T follicular helper cell (primary cell): ENCODE results near the gene TEX2.
A peak's percentile ranks its signal among the peaks of the same experiment; 100 is the strongest.

Experiments
- DNase-seq: peaks from one replicate; pipeline ENCODE4 v3.0.0-alpha.2; 2020; ENCODE audit warnings: low read depth

The TEX2 gene

DNA sequence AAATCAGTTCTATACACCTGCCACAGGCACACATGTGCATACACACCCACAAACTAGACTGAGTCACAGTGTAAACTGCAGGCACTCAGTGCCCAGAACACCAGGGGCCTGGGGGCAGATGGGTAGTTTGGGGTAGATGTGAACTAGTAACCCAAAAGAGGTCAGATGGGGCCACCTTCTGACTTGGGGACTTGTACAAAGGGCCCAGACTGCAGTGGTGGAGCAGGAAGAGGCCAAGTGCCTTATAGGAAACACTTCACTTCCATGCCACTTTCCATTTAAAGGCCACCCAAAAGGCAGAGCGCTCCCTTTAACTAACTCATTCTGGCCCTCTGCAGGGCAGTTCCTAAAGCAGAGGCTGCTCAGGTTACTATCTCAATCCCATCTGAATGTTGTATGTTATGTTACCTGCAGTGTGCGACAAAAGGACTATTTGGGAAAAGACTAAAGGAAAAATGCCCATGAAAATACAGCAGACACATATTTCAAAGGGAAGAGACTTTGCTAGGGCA, 105.3 kb downstream of the TEX2 start:
- DNase-seq, result no peak

DNA sequence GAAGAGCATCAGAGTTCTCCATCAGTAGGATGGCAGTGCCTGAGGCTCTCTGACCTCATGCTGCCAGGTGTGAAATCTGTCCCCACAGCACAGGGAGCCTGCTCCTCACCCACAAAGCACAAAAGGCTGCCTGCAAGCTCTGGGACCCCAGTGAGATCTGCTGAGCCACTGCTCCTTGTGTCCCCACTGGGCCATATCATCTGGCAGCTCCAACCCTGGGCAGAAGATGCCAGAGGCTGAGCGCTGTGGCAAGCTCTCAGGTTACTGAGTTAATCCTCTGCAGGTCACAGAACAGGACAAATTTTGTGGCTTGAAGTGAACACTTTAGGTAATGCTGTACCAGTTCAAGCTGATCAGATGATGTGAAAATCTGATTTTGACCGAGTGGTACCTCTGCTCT, 106.4 kb downstream of the TEX2 start:
- DNase-seq, result no peak

DNA sequence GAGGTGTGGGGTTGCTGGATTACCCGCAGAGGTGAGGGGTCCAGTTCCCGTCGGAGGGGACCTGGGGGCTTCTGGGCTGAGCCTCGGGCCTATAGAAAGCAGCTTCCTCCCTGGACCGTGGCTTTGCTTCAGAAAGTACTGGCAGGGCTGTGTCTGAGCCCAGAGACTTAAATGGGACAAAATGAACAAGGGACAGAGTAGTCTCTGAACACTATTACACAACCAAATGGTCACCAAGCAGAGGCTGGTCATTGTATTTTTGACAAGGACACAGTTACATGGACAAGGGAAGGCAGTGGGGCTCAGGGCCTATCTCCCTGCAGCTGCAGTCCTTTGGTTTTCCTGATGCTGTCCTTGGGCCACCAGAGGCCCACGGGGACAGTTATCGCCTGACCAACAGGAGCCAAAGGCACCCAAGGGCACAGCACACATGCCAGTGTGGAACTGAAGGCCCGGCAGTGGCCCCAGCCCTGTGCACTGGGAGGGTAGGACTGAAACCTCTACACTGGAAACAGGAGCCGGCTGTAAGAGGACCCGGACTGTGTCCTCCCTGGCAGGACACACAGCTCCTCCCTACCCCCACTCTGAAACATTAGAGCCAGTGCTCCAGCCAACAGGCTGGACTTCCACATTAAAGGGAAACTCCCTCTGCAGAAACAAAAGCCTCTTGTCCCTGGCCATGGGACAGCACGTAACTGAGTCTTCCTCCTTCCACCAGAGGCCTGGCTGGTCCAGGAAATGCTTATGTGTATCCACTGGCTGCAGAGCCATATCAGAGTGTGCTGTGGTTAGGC, 107.1 kb downstream of the TEX2 start:
- DNase-seq, result no peak

DNA sequence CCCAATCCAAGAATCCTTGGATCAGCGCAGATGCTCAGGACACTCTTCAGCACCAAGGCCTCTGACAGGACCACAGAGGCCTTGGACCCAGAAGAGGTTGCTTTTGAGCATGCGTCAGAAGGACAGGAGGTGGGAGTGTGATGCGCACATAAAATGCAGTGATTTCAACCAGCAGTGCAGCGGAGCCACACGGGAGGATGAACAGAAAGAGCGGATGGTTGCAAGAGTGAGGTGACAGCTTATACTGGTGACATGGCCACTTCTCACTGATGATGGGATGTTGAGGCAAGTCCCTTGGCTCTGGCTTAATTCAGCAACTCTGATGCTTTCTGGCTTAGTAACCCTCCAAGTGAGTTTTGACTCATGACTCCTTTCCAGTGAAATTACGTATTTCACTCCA, 107.9 kb downstream of the TEX2 start:
- no peak for DNase-seq

DNA sequence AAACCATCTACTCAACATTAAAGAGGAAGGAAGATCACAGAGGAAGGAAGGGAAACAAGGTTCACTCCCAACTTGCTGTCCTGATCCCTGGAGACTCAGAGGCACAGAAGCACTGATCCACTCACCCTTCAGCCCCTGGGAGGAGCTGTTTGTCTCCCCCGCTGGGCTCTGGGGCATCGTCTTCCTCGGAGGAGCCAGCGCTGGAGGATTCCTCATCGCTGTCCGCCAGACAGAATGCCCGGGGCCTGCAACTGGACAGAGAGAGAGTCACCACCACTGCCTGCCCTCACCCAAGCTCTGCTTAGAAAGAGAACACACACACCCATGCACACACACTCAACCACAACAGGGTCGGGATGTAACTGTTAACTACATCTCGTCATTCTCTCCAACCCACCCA, 108.3 kb downstream of the TEX2 start:
- DNase-seq, result no peak

DNA sequence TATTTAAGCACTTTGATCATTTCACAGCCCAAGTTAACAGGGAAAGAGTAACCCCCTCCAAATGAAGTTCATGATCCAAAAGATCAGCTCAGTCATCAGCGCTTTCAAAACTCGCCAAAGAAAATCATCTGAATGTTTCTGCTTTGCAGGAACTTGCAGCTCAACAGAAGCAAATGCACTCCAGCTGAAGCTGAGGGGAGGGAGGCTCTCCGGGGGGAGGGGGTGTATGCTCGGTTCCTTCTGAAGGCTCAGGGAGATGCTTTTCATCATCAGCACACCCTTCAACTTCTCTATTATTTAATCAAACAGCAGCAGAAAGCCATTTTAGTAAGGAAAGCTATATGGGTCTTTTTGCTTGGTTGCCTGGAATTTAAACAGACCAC, 108.8 kb downstream of the TEX2 start:
- no peak for DNase-seq

DNA sequence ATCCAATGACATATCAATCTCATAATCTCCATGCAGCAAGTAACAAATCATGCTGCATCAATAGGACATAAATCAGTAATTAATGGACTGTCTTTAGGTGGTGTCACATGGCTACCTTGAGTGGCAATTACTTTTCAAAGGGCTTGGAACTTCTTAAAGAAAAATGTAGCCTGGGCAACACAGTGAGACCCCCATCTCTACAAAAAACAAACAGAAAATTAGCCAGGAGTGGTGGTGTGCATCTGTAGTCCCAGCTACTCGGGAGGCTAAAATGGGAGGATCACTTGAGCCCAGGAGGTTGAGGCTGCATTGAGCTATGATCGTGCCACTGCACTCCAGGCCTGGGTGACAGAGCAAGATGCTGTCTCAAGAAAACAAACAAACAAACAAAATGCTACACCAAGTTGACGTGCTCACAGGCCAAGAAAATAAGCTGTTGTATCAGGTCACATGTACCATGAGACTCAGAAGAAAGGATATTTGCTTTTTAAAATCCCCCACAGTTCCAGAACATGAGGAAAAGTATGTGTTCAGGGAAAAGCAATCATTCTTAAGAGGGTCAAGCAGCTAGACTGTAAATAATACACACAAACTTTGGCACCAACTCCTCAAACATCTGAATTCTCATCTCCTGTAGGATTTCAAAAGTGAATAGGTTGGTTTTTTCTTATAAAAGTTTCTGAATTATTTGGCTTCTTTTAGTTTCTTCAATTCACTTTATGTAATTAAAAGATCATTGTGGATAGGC, 109.3 kb downstream of the TEX2 start:
- no peak for DNase-seq

DNA sequence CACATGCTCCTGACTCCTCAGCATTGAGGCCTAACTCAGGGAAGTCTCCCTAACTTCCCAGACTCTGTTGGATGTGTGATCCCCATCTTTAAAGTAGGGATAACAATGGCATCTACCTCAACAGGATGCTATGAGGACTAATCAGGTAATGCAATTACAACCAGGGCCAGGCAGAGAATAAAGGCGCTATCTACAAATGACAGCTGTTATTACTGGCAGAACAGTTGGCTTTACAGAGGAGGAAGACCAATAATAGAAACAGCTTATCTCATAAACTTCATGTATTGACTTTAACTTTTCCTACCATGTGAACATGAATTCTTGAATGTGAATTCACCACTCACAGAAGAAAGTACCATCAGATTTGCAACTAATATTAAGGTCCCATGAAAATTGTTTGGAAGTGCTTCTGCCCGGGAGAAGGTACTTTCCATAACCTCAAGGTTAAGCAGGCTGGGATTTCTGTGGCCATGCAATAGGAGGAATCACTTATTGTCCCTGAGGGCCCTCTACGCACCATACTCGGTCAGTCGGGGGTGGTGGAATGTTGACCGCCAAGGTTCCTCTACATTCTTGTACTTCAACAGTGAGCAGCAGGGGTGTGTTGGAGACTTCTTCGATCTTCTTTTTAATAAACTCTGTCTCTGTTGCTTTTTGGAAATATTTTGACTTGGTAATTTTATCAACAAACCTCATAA, 110.5 kb downstream of the TEX2 start:
- DNase-seq, result no peak

DNA sequence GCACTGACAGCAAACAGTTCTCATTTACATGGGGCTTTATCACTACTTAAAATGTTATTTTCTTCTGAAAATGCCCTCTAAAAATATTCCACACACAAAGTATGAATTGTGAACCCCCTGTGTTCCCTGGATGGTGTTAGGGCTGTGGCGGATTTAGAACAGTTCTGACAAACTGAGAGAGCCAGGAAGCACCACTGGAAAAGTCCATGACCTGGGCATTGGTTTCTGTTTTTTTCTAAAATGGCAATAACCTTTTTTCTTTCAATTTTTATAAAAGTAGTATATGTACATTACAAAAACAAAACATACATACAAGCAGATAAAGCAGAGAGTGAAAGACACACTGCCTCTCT, 112.1 kb downstream of the TEX2 start:
- DNase-seq, result no peak

DNA sequence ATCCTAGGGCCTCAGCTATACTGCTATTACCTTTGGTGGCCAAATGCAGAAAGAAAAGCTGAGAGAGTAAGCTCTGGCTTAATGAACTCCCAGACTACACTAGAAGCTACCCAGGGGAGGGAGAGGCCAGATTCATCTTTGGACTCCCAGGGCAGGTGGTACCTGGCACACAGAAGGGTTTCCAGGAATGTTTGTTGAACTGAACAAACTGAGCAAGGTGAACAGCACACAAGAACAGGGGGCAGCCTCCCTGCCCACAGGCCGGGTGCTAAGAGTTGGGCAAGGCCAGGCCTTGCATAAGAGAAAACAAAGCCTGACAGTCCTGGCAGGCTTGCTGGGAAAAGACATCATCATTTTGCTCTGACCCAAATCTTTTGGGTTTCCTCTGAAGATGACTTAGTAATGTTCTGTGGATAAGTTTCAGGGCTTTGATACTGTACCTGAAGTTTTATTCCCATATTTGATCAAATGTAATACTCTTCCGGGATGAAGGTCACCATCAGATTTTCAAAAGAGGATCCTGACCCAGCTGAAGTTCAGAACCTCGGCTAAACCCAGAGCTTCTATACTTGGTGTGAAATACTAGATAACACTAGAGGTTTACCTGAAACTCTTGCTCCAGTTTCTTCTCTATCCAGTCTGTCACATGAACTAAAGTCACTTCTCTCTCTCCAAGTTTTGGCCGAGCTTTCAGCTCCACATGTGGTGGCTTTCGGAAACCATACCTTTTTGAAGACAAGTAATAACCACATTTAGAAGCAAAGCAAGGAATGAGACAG, 112.6 kb downstream of the TEX2 start:
- DNase-seq, result no peak

DNA sequence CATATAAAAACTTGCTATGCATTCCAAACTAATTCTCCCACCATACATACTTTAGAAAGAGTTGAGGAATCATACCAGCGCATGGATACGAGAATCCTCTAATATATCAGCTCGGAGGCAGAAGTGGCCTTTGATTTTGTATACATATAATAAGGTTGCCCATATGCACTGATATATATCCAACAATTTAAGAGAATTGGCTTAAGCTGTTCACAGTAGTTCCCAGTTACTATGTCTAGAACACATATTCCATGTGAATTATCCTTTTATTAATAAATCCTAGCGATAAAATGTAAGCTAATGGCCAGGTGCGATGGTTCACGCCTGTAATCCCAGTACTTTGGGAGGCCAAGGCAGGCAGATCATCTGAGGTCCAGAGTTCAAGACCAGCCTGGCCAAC, 113.9 kb downstream of the TEX2 start:
- DNase-seq, result no peak

DNA sequence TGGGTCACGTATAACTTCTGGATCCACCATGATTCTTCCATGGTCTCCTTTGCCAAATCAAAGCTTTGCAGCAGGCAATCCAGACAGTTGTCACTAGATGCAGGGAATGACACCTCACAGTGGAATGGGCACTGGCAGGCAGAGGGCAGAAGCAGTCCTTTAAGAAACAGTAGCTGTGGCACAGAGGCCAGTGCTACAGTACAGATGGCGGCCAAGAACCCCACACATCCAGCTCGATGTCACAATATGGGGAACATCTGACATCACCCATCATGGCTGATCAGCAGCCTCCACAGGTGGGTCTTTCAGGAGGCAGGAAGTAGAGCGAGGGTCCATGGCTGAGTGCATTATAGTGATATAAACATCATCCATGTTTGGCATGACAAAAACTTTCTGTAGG, 114.4 kb downstream of the TEX2 start:
- no peak for DNase-seq

DNA sequence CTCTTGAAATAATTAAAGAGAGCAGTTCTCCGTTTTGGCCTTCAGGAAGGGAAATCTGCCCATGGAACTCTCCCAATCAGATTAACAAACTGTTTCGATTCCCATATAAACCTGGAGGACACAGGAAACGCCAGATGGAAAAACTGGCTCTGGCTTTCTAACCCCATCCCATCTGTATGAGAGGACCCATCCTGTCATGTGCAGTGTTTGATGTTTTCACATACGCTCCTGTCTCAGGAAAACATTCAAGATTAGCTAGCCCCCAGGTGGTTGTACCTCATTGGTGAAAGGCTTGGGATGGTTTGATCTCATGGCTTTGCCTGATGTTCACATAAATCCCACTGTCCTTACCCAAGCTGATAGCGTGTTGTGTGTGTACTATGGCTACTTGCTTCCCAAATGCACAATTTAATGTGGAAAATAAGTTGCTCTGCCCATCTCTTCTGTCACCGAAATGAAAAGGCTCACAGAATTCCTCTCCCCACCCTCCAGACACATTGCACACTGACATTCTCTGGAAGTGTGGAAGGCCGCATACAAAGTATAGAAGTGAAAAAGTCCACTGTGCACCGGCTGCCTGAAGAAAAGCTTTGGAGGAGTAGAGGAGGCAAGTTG, 114.9 kb downstream of the TEX2 start:
- DNase-seq, result no peak

DNA sequence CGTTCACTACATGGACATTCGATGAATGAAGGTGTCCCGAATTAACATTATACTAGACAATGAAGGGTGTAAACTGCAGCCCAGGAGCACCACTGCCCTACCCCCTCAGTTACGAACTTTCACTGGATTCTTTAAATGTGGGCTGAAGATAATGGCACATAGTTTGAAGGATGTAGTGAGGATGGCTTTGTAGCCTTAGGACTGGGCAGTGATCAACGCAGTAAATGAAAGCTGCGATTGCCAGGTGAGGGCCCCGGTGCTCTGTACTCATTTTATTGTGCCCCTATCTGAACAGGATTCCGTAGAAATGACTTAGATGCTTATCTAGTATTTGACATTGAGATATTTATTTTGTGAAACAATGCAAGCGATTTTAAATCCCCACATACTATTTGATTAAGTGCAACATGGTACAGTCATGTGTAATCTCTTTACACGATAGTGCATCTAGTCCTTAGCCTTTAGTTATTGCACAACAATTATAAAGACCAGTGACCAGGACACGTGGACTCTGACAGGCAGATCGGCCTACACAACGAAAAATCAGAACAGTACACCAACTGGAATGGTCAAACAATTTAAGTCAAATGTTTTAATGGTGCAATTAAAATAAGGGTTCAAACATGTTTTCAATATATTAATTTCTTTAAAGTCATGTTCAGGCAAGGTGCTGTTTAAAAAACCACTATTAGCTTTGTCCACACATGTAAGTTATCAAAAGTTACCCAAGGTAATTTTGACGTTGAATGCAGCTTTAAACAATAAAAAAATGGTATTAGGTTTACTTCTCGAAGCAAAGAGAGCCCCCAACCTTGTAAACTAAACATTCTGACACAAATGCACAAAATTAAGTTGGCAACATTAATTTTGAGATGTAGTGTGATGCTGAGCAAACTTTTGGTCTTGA, 115.7 kb downstream of the TEX2 start:
- DNase-seq, result no peak

DNA sequence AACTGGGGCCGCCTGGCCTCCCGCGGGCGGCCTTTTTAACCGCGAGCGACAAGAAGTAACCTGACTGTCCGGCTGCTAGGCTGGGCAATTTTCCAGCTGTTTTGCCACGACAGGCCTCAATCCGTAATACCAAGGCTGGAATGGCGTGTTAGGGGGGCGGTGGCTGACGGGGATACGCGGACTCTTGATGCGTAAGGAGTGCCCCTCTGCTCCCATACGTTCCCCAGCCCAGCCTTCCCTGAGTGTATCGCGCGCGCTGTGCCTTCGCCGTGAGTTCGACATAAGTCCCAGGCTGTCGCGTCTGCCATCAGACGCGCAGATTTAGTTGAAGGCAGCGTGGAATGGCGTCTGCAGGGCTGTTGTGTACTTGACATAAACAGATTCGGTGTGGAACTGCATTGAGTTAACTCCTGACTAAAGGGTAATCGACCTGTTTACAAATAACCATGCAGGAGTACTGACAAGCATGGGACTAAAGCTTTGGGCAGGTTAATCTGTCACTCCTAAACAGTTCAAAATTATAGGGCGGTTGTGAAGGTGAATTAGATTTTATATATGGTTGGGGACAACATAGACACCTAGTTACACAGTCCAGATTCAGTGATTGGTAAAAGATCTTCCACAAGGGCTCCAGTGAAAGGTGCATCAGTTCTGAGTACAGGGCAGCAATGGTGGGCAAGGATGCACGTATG, 116.5 kb downstream of the TEX2 start:
- DNase-seq, result peak; percentile 47

DNA sequence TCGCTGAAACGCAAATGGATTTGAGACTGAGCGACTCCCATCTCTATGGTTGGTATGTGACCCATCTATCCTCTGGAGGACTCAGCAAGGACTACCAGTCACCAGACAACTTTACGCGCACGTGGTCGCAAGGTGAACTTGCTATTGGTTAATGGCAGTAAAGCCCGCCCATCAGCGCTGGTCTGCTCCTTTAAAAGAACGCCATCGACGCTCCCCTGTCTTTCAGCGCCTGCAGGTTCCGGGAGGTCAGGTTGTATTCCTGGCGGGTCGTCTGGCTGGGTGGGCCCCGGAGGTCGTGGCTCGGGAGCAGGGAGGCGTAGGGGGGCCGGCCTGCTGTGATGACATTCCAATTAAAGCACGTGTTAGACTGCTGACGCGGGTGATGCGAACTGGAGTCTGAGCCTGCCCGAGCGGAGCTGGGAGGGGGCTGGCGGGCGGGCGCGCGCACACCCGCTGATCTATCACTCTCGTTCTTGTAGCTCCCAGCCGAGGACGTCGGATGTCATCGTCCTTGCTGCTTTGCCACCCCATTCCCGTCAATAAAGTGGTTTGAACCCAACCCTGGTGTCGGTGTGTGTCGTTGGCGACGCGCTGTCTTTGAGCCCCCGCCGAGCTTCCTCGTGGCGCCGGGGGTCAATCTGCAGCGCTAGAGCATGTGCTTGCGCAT, 117.2 kb downstream of the TEX2 start:
- peak; percentile 94 for DNase-seq

DNA sequence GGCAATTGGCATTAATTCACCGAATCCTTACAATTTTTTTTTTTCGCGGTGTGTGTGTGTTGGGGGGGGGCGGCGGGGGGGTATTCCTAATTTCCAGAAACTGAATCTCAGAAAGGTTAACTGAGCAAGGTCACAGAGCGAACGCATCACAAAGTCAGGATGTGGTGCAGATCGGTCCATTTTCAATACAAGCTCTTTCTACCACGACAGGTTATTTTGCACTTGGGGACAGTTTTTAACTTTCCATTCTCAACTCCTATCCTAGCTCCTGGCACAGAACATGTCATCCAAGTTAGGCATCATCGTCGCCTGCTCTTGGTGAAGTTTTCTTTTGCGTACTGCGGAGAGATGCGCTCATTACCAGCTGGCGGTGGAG, 117.7 kb downstream of the TEX2 start:
- no peak for DNase-seq

DNA sequence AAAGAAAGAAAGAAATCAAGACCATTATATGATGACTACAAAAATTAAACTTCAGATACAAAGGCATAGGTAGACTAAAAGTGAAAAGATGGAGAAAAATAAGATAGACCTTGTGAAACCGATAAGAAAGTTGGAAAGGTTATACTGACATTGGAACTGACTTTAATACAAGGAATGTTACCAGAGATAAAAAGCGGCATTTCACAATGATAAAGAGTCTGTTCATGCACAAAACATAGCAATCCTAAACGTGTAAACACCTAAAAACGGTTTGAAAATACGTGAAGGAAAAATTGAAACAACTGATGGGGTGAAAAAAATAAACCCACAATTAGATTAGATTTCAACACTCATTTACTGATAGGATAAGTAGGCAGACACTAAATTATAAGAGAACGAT, 123.5 kb downstream of the TEX2 start:
- no peak for DNase-seq

DNA sequence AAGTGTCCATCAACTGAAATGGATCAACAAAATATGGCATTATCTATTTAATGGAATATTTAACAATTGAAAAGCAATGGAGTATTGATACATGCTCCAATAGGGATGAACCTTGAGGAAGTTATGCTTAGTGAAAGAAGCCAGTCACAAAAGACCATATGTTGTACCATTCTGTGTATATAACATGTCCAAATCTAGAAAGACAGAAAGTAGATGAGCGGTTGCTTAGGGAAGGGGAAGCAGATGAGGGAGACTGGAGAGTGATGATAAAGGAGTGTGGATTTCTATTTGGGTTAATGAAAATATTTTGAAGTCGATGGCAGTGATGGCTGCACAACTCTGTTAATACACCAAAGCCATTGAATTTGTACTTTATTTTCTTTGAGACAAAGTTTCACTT, 124.6 kb downstream of the TEX2 start:
- no peak for DNase-seq

DNA sequence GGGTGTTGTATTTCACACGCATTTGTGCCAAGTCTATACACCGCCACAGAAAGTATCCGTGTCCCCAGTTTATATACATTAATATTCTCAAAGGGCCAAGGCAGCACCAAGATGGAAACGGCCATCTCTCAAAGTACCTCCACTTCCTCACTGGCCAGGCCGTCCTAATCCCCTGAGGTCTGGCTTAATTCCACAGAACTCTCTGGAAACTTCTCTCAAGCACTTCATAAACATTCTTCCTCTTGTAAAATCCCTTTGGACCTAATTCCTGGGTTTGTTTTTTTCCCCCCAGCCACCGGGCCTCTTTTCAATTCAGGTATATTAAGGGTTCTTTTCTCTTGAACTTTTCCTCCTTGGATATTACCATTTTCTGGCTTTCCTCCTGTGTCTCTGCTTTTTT, 128.1 kb downstream of the TEX2 start:
- DNase-seq, result no peak
